MCF 10A (cell line): ENCODE data around the gene IGSF10. TPM values are rescaled to one million over a fixed set of nuclear protein-coding genes. Genes with fewer than 3 reads are reported as not detected.

Experiments
- BruUV-seq: library from RNA; stranded (reverse); fragments of 400-500 nt; replicated peaks from 2 replicates; lab custom pipeline; 2021; lab: Mats Ljungman, UMichigan
- CTCF ChIA-PET: fragments of 300-600 bp; sonication (Branson Sonifier 250); formaldehyde crosslinking; extraction: SDS; loops from one replicate; lab custom pipeline; 2021; ENCODE audit warnings: antibody characterized with exemption, inconsistent platforms; lab: Yijun Ruan, JAX
- POLR2A ChIA-PET: fragments of 300-600, 350-650 bp; sonication (Branson Sonifier 250); formaldehyde crosslinking; extraction: SDS; loops from one replicate; lab custom pipeline; 2020; ENCODE audit warnings: antibody characterized with exemption, inconsistent platforms; lab: Yijun Ruan, JAX
- DNase-seq: peaks from one replicate; pipeline ENCODE4 v3.0.0-alpha.2; 2018; ENCODE audit not compliant: unreplicated experiment
- H3K27ac Mint-ChIP-seq: one replicate; pipeline ENCODE4 v1.8.0; 2022; ENCODE audit warnings: mild to moderate bottlenecking, low read depth, mixed read lengths; ENCODE audit not compliant: unreplicated experiment
- H3K27me3 Mint-ChIP-seq: one replicate; pipeline ENCODE4 v1.8.0; 2022; ENCODE audit warnings: mixed read lengths; ENCODE audit not compliant: insufficient read depth, unreplicated experiment
- H3K36me3 Mint-ChIP-seq: one replicate; pipeline ENCODE4 v1.8.0; 2022; ENCODE audit warnings: mild to moderate bottlenecking, moderate library complexity, mixed read lengths; ENCODE audit not compliant: insufficient read depth, unreplicated experiment
- H3K4me1 Mint-ChIP-seq: one replicate; pipeline ENCODE4 v1.8.0; 2022; ENCODE audit warnings: mixed read lengths; ENCODE audit not compliant: insufficient read depth, unreplicated experiment
- H3K4me3 Mint-ChIP-seq: one replicate; pipeline ENCODE4 v1.8.0; 2022; ENCODE audit warnings: mild to moderate bottlenecking, moderate library complexity, mixed read lengths; ENCODE audit not compliant: unreplicated experiment
- H3K9me3 Mint-ChIP-seq: one replicate; pipeline ENCODE4 v1.8.0; 2022; ENCODE audit warnings: mixed read lengths; ENCODE audit not compliant: unreplicated experiment
- CTCF ChIP-seq: fragments of 200-600 bp; IDR thresholded peaks from one replicate; pipeline ENCODE4 v1.8.0; 2022; ENCODE audit warnings: antibody characterized with exemption, mild to moderate bottlenecking; ENCODE audit not compliant: unreplicated experiment
- intact Hi-C: fragments of 100-400 bp; cut with micrococcal nuclease; formaldehyde crosslinking; loops from 2 replicates; pipeline ENCODE4 v1.14.1; 2022
- total RNA-seq: library from RNA; stranded (reverse); gene quantifications from 2 replicates; pipeline ENCODE4 v1.2.3, GENCODE V29; 2022

The IGSF10 gene
- total RNA-seq, 1 experiment from 2014 or later, result not detected

GRCh38 chr3:151452841-151453240, 8.0 kb downstream of the IGSF10 start:
- TF ChIP-seq CTCF, result no peak
- no peaks in the 10 kb centered on the region for H3K36me3 Mint-ChIP-seq
- no peak for DNase-seq
- CTCF ChIA-PET, result interaction anchor here (1.2 kb wide), 1 partner anchor 16 kb away, joined by 7 read pairs; no protein-coding TSS in a partner anchor
- H3K27me3 Mint-ChIP-seq, result no peaks in the 10 kb centered on the region
- H3K27ac Mint-ChIP-seq, result no peak overlapping the region
- H3K4me1 Mint-ChIP-seq, result no peaks in the 10 kb centered on the region
- H3K9me3 Mint-ChIP-seq, result no peaks in the 10 kb centered on the region
- BruUV-seq, result no TSS peak
- POLR2A ChIA-PET, result interaction anchor here (0.6 kb wide), 1 partner anchor 167 kb away, joined by 3 read pairs; no protein-coding TSS in a partner anchor
- intact Hi-C loops, result no loop called here
- no peak overlapping the region for H3K4me3 Mint-ChIP-seq

- POLR2A ChIA-PET, result no interaction called here
- BruUV-seq, result no TSS peak
- H3K27ac Mint-ChIP-seq, result no peak overlapping the region
- H3K27me3 Mint-ChIP-seq, result no peaks in the 10 kb centered on the region
- no peak for DNase-seq
- H3K9me3 Mint-ChIP-seq, result no peaks in the 10 kb centered on the region
- no peaks in the 10 kb centered on the region for H3K36me3 Mint-ChIP-seq
- intact Hi-C loops, result no loop called here
- no peak for TF ChIP-seq CTCF
- no peak overlapping the region for H3K4me3 Mint-ChIP-seq
- CTCF ChIA-PET, result no interaction called here
- H3K4me1 Mint-ChIP-seq, result no peaks in the 10 kb centered on the region
These were observed 8.5 kb downstream of the IGSF10 start for GRCh38 chr3:151452368-151452767.

- H3K27ac Mint-ChIP-seq, result no peak overlapping the region
These were observed 14.9 kb downstream of the IGSF10 start for GRCh38 chr3:151446002-151446340.

More at GRCh38 chr3:151446002-151446340, 14.9 kb downstream of the IGSF10 start:
- Mint-ChIP-seq H3K27me3 (peaks cover 20% of the 10 kb centered on the region), H3K4me1 (peaks cover 12% of the 10 kb centered on the region), H3K9me3 (no peaks in the 10 kb centered on the region), H3K36me3 (no peaks in the 10 kb centered on the region), H3K4me3 (no peak overlapping the region)
- ChIA-PET POLR2A (no interaction called here), CTCF (interaction anchor here (0.9 kb wide), 1 partner anchor 391 kb away, joined by 3 read pairs; no protein-coding TSS in a partner anchor)
- intact Hi-C loops, result loop anchor here (5.0 kb wide), 1 partner anchor 791 kb away; no protein-coding TSS in a partner anchor
- BruUV-seq, result no TSS peak
- no peak for TF ChIP-seq CTCF
- DNase-seq, result no peak
